HG02885 (cell line): ENCODE data around the gene KATNBL1.
A peak's percentile ranks its signal among the peaks of the same experiment; 100 is the strongest.
"Not testable (repeated sequence)": the region's sequence is repeated elsewhere in the genome, so short reads cannot be mapped to it uniquely, and the experiment has no call there.

Experiments used
- ATAC-seq: cut with Tn5 transposase; IDR thresholded peaks from one replicate; pipeline ENCODE4 v1.9.1; 2021; ENCODE audit warnings: mild to moderate bottlenecking; ENCODE audit not compliant: unreplicated experiment, poor library complexity

Gene KATNBL1

GRCh38 chr15:34203936-34204335, 6.0 kb downstream of the KATNBL1 start:
- ATAC-seq: no peak

DNA sequence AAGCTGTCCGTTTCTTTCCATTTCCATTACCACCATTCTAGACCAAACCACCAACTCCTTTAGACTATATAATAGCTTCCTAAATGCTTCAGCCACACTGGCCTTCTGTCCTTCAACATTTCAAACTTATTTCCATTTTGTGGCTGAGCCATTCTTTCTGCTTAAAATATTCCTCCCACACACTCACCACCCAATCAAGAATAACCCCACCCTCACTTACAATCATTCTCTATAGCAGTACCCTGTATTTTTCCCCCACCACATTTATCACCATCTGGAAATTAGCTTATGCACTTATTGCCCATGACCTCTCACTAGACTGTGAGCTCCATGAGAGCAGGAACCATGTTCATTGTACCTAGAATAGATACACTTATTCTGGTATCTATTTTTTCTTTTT, 6.6 kb downstream of the KATNBL1 start:
- ATAC-seq: no peak

DNA sequence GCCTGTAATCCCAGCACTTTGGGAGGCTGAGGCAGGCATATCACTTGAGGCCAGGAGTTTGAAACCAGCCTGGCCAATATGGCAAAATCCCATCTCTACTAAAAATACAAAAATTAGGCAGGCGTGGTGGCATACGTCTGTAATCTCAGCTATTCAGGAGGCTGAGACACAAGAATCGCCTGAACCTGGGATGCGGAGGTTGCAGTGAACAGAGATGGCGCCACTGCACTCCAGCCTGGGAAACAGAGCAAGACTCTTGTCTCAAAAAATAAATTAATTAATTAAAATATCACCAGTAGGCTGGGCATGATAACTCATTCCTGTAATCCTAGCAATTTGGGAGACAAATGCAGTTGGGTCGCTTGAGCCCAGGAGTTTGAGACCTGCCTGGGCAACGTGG, 16.6 kb downstream of the KATNBL1 start:
- not testable (repeated sequence) for ATAC-seq

DNA sequence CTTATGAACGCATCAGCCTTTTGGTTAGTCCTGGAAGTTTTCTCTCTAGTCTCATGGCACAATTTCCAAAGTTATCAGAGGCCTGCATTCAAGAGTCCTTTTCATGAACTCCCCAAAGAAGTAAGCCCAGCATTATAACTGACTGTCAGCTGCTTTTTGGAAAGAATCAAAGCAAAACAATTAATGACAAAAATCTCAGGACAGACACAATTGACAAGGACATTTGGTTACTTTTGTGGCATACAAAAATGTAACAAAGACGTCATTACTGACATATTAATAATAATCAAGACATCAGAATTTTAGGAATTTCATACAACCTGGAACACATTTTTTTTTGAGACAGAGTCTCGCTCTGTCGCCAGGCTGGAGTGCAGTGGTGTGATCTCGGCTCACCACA, 21.2 kb downstream of the KATNBL1 start:
- ATAC-seq: no peak

DNA sequence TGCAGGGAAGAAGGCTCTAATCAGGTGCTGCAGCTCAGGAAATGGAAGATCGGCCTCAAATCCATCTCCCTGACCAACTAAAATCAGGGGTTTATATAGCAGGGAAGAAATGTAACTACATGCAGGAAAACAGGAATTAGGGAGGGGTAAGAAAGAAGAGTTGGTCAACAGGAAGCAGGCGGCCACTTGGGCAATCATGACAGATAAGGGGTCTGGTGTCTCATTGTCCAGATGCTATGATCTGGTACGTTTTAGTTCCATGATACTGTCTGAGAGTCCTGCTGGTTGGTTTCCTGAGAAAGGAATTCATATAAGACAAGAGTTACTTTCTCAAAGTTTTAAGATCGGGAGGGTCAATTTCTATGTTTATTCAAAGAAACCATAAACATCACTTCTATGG, 24.2 kb downstream of the KATNBL1 start:
- no peak for ATAC-seq

DNA sequence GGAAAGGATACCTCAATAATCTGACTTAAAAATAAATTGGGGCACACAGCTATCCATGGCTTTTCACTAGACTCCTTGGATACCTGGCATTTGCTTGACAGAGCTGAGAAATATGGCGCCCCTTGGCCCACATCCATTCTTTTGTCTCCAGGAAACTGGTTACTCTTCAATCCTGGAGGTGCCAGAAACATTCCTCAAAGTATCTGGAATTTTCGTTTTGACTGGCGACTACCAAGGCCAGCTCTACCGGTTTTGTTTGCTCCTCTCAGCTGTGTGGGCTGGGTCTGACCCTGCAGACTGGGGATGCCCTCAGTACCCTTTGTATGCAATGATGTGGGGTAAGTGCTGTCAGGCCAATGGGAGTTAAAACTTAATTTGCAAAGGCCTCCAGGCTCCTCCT, 27.0 kb downstream of the KATNBL1 start:
- no peak for ATAC-seq

GRCh38 chr15:34179234-34179633, 30.7 kb downstream of the KATNBL1 start:
- ATAC-seq: no peak

- ATAC-seq: not testable (repeated sequence)
Measured at GRCh38 chr15:34165987-34166573, 43.8 kb downstream of the KATNBL1 start.

- no peak for ATAC-seq
Measured at GRCh38 chr15:34161329-34161963, 48.5 kb downstream of the KATNBL1 start.

- no peak for ATAC-seq
Measured at GRCh38 chr15:34160735-34161134, 49.2 kb downstream of the KATNBL1 start.

- no peak for ATAC-seq
Measured at GRCh38 chr15:34158355-34158754, 51.5 kb downstream of the KATNBL1 start.

GRCh38 chr15:34155859-34156258, 54.0 kb downstream of the KATNBL1 start:
- no peak for ATAC-seq

GRCh38 chr15:34154725-34155204, 55.1 kb downstream of the KATNBL1 start:
- ATAC-seq: no peak

- no peak for ATAC-seq
Measured at GRCh38 chr15:34147371-34148140, 62.3 kb downstream of the KATNBL1 start.

- no peak for ATAC-seq
Measured at GRCh38 chr15:34133511-34133910, 76.4 kb downstream of the KATNBL1 start.

- ATAC-seq: no peak
Measured at GRCh38 chr15:34132881-34133280, 77.0 kb downstream of the KATNBL1 start.

DNA sequence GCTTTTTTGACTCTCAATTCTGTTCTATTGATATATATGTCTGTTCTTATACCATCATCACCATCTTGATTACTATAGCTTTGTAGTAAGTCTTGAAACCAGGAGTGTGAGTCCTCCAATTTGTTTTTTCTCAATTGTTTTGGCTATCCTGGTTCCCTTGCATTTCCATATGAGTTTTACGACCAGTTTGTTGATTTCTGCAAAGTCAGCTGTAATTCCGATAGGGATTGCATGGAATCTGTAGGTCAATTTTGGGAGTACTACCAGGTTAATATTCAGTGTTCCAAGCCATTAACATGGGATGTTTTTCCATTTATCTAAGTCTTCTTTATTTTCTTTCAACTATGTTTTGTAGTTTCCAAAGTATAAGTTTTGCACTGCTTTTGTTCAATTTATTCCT, 81.0 kb downstream of the KATNBL1 start:
- no peak for ATAC-seq

- no peak for ATAC-seq
Measured at GRCh38 chr15:34126522-34126921, 83.4 kb downstream of the KATNBL1 start.

DNA sequence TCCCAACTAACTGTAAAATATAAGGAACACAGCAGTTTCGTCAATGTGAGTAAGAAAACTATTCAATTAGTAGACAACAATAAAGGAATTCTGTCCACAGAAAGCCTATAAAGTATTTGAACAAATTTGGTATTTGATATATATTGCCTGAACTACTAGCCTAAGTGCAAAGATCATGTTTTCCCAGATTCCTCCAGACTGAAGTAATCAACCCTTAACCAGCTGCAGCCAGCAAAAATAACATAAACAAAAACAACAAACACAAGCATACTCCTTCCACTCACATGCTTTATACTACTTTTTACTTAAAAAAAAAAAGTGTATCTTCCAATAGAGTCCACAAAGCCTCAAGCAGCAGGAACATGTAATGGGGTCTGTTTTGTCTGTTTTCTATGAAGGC, 84.0 kb downstream of the KATNBL1 start:
- no peak for ATAC-seq

DNA sequence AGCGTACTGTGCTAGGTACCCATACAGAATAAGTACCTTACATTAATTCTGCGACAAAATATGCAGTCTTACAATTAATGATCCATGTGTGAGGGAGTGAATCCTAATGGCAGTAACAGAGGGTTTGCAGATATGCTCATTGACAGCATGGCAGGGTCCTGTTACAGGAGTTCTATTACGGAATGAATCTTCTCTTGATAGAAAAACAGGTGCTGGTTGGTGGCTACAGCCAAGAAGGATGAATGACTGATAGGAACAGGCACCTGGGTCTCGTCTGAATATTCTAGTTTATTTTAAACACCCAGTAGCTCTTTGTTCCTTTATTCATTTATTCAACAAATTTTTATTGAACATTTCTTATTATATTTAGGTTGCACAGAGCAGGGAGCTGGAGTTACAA, 85.2 kb downstream of the KATNBL1 start:
- ATAC-seq: no peak

DNA sequence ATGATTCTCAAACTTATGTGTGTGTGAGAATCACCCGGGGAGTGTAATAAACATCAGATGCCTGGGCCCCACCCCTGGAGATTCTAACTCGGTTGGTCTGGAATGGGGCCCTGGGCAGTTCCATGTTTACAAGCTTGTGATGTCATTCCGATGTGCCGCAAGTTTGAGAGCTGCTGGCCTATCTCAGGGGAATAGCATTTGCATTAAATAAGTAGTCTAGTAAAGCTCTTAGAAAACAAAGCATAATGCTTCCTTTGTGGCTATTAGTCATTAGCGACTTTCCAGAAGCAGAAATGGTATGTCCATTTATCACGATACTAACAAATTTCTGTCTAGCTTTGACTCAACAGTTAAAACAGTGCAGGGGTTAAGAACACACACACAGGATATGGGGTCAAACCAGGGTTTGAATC, 87.1 kb downstream of the KATNBL1 start:
- peak; percentile 83 for ATAC-seq
